Erythroblast (primary cell): ENCODE measurements around the gene LRRC8A.

Source experiments
- GATA1 ChIP-seq: IDR thresholded peaks from 2 replicates; pipeline ENCODE4 v1.6.1; 2011; ENCODE audit warnings: low read depth, mild to moderate bottlenecking, control low read depth, low read length, moderate library complexity
- POLR2A ChIP-seq: IDR thresholded peaks from 2 replicates; pipeline ENCODE4 v1.6.1; 2011; ENCODE audit warnings: mild to moderate bottlenecking, low read length

GRCh38 chr9:128901379-128901778 is 19.4 kb downstream of the LRRC8A start:
- no peak for TF ChIP-seq POLR2A
- no peak for TF ChIP-seq GATA1
